22Rv1 (cell line): ENCODE results near the gene RNF212.

Source experiments
- CTCF ChIP-seq: fragments of 450-650 bp; IDR thresholded peaks from 2 replicates; pipeline ENCODE4 v1.5.1; 2017; ENCODE audit warnings: mild to moderate bottlenecking
- ZFX ChIP-seq: fragments of 450-650 bp; IDR thresholded peaks from 2 replicates; pipeline ENCODE4 v1.6.1; 2017; ENCODE audit warnings: antibody characterized with exemption, borderline replicate concordance

- TF ChIP-seq CTCF, result no peak
- no peak for TF ChIP-seq ZFX
These were observed 47.0 kb upstream of the RNF212 start for GRCh38 chr4:1160351-1160750.
